MG63 (cell line): ENCODE measurements around the gene ALDH1L1. TPM values are rescaled to one million over a fixed set of nuclear protein-coding genes. Genes with fewer than 3 reads are reported as not detected.

Source experiments
- DNase-seq: peaks from one replicate; pipeline ENCODE4 v3.0.0-alpha.2; 2020
- H3K27me3 ChIP-seq: fragments of 250-450 bp; sonication (Bioruptor Pico); 2 replicates; pipeline ENCODE4 v1.5.1; 2020; ENCODE audit warnings: mild to moderate bottlenecking, moderate library complexity
- H3K36me3 ChIP-seq: fragments of 250-450 bp; sonication (Bioruptor Pico); 2 replicates; pipeline ENCODE4 v1.5.1; 2020; ENCODE audit warnings: mild to moderate bottlenecking, moderate library complexity
- H3K4me3 ChIP-seq: fragments of 250-450 bp; sonication (Bioruptor Pico); 2 replicates; pipeline ENCODE4 v1.5.1; 2020; ENCODE audit warnings: mild to moderate bottlenecking, moderate library complexity
- H3K9me3 ChIP-seq: fragments of 250-450 bp; sonication (Bioruptor Pico); 2 replicates; pipeline ENCODE4 v1.5.1; 2020; ENCODE audit warnings: mild to moderate bottlenecking, moderate library complexity
- total RNA-seq: library from RNA; depleted of rRNA; stranded (reverse); fragments of >200 nt; shearing (Covaris generic); gene quantifications from 2 replicates; pipeline ENCODE4 v1.2.3, GENCODE V29; 2014; ENCODE audit warnings: low replicate concordance

ALDH1L1 gene
- total RNA-seq, 1 experiment from 2014 or later, result not detected

- no peak for DNase-seq
- Histone ChIP-seq H3K4me3 (no peak overlapping the region), H3K36me3 (no peaks in the 10 kb centered on the region), H3K9me3 (no peaks in the 10 kb centered on the region; the same call in none of the 2 replicates), H3K27me3 (peaks cover 31% of the 10 kb centered on the region)
These were observed 19.9 kb downstream of the ALDH1L1 start for GRCh38 chr3:126160243-126161210.

- DNase-seq, result no peak
- no peaks in the 10 kb centered on the region for H3K36me3 ChIP-seq
- no peaks in the 10 kb centered on the region; the same call in 1 of the 2 replicates for H3K9me3 ChIP-seq
- H3K27me3 ChIP-seq, result peaks cover 22% of the 10 kb centered on the region
- no peak overlapping the region for H3K4me3 ChIP-seq
These were observed 20.9 kb downstream of the ALDH1L1 start for GRCh38 chr3:126159476-126159875.

- peaks cover 20% of the 10 kb centered on the region for H3K27me3 ChIP-seq
- DNase-seq, result no peak
- H3K36me3 ChIP-seq, result no peaks in the 10 kb centered on the region
- H3K4me3 ChIP-seq, result no peak overlapping the region
- H3K9me3 ChIP-seq, result no peaks in the 10 kb centered on the region
These were observed 21.4 kb downstream of the ALDH1L1 start for GRCh38 chr3:126158912-126159454.

- H3K36me3 ChIP-seq, result no peaks in the 10 kb centered on the region
These were observed 22.1 kb downstream of the ALDH1L1 start for GRCh38 chr3:126158016-126158911.

GRCh38 chr3:126157083-126157768 is 23.2 kb downstream of the ALDH1L1 start:
- Histone ChIP-seq H3K27me3 (peaks cover 9% of the 10 kb centered on the region), H3K4me3 (no peak overlapping the region), H3K9me3 (no peaks in the 10 kb centered on the region), H3K36me3 (no peaks in the 10 kb centered on the region)
- no peak for DNase-seq

More at GRCh38 chr3:126158016-126158911, 22.1 kb downstream of the ALDH1L1 start:
- Histone ChIP-seq H3K27me3 (peaks cover 18% of the 10 kb centered on the region), H3K4me3 (no peak overlapping the region), H3K9me3 (no peaks in the 10 kb centered on the region)
- DNase-seq, result no peak

GRCh38 chr3:126156468-126156867 is 23.9 kb downstream of the ALDH1L1 start:
- H3K9me3 ChIP-seq, result no peaks in the 10 kb centered on the region
- no peak overlapping the region for H3K4me3 ChIP-seq
- no peaks in the 10 kb centered on the region for H3K36me3 ChIP-seq
- DNase-seq, result no peak
- peaks cover 3% of the 10 kb centered on the region; the same call in 1 of the 2 replicates for H3K27me3 ChIP-seq

- H3K4me3 ChIP-seq, result no peak overlapping the region
- H3K36me3 ChIP-seq, result no peaks in the 10 kb centered on the region
- no peaks in the 10 kb centered on the region for H3K9me3 ChIP-seq
- no peak for DNase-seq
- H3K27me3 ChIP-seq, result no peaks in the 10 kb centered on the region
These were observed 24.6 kb downstream of the ALDH1L1 start for GRCh38 chr3:126155819-126156218.

- Histone ChIP-seq H3K36me3 (no peaks in the 10 kb centered on the region), H3K27me3 (no peaks in the 10 kb centered on the region), H3K9me3 (no peaks in the 10 kb centered on the region), H3K4me3 (no peak overlapping the region)
- no peak for DNase-seq
These were observed 25.1 kb downstream of the ALDH1L1 start for GRCh38 chr3:126155280-126155640.

GRCh38 chr3:126154391-126155279 is 25.8 kb downstream of the ALDH1L1 start:
- Histone ChIP-seq H3K4me3 (no peak overlapping the region), H3K9me3 (no peaks in the 10 kb centered on the region), H3K27me3 (no peaks in the 10 kb centered on the region), H3K36me3 (no peaks in the 10 kb centered on the region)
- DNase-seq, result no peak

- no peaks in the 10 kb centered on the region for H3K9me3 ChIP-seq
- no peaks in the 10 kb centered on the region for H3K27me3 ChIP-seq
- no peak overlapping the region for H3K4me3 ChIP-seq
- DNase-seq, result no peak
- H3K36me3 ChIP-seq, result no peaks in the 10 kb centered on the region
These were observed 26.6 kb downstream of the ALDH1L1 start for GRCh38 chr3:126153695-126154360.

- H3K27me3 ChIP-seq, result no peaks in the 10 kb centered on the region
- no peaks in the 10 kb centered on the region for H3K36me3 ChIP-seq
- no peak for DNase-seq
- H3K9me3 ChIP-seq, result no peaks in the 10 kb centered on the region
- H3K4me3 ChIP-seq, result no peak overlapping the region
These were observed 27.3 kb downstream of the ALDH1L1 start for GRCh38 chr3:126152901-126153694.

GRCh38 chr3:126152458-126152857 is 27.9 kb downstream of the ALDH1L1 start:
- Histone ChIP-seq H3K36me3 (no peaks in the 10 kb centered on the region), H3K9me3 (no peaks in the 10 kb centered on the region), H3K4me3 (no peak overlapping the region), H3K27me3 (no peaks in the 10 kb centered on the region)
- no peak for DNase-seq

GRCh38 chr3:126151562-126152302 is 28.7 kb downstream of the ALDH1L1 start:
- Histone ChIP-seq H3K27me3 (no peaks in the 10 kb centered on the region), H3K36me3 (no peaks in the 10 kb centered on the region), H3K9me3 (no peaks in the 10 kb centered on the region), H3K4me3 (no peak overlapping the region)
- DNase-seq, result no peak
